ENCODE data around the gene SORCS1.

DNA sequence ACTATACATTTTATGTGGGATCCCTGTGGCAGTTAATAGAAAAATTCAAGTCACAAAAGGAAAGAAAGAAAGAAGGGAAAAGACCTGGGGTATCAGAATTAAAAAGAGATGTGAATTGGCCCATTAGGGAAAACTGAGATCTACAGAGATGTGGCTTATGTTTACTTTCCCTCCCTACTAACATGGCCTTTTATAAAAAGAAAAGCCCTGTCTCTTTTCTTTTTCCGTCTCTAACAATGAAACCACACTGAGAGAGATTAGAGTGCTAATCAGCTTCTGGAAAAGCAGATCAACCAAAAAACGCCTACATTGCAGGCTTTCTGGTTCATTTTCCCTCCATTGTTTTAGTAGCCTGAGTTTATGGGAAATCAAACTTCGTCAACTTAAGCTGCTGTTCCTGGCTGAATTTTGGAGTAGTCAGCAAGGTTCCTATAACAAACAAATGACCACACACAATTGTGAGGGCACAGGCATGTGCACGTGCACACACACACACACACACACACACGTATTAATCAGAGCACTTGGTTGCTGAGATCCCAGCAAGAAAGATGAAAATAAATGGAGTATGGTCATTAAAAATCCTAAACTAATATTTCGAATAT is 235.1 kb downstream of the SORCS1 start:
- TF ChIP-seq MAX (IDR thresholded peaks at IDR 0.05) (no peak), CTCF (CRISPR knock-in tag; IDR thresholded peaks at IDR 0.05) (no peak), ZNF10 (CRISPR knock-in tag; IDR thresholded peaks at IDR 0.05; ENCODE audit: borderline replicate concordance, low read depth) (no peak), FIP1L1 (IDR thresholded peaks at IDR 0.05; ENCODE audit: borderline replicate concordance, insufficient read depth, low read depth, low read length) (no peak), THAP9 (CRISPR knock-in tag; IDR thresholded peaks at IDR 0.05; ENCODE audit: borderline replicate concordance) (no peak), PBX3 (CRISPR knock-in tag; IDR thresholded peaks at IDR 0.05; ENCODE audit: borderline replicate concordance) (no peak), JUN (CRISPR knock-in tag; IDR thresholded peaks at IDR 0.05) (no peak), MLLT10 (CRISPR knock-in tag; IDR thresholded peaks at IDR 0.05) (no peak), EP300 (IDR thresholded peaks at IDR 0.05; ENCODE audit: low read depth in 2 of 2, low read length in 2 of 2) (no peak), EP300 (CRISPR knock-in tag; IDR thresholded peaks at IDR 0.05; ENCODE audit: borderline replicate concordance) (no peak), NFATC3 (CRISPR knock-in tag; IDR thresholded peaks at IDR 0.05) (no peak), ZNF343 (CRISPR knock-in tag; IDR thresholded peaks at IDR 0.05) (no peak), KDM5B (CRISPR knock-in tag; IDR thresholded peaks at IDR 0.05; ENCODE audit: borderline replicate concordance) (no peak), TCF7 (IDR thresholded peaks at IDR 0.05; ENCODE audit: low read depth) (no peak), ZNF138 (CRISPR knock-in tag; IDR thresholded peaks at IDR 0.05; ENCODE audit: low read depth) (no peak)

Data from HepG2 (cell line).